G401 (cell line): ENCODE measurements around the gene KLF3. TPM values are rescaled to one million over a fixed set of nuclear protein-coding genes. Genes with fewer than 3 reads are reported as not detected.

Source experiments
- DNase-seq: peaks from one replicate; pipeline ENCODE4 v3.0.0-alpha.2; 2015; ENCODE audit warnings: low spot score
- in situ Hi-C: cut with HindIII; loops from 2 replicates; pipeline ENCODE4 v1.10.0; 2016; ENCODE audit warnings: low sequenced_read_pairs, mixed read lengths
- total RNA-seq: library from RNA; depleted of rRNA; stranded (reverse); fragments of >200 nt; shearing (Covaris generic); gene quantifications from 2 replicates; pipeline ENCODE4 v1.2.3, GENCODE V29; 2014

The KLF3 gene
- total RNA-seq, 1 experiment from 2014 or later = 5.1 TPM

GRCh38 chr4:38647101-38647819 lies 16.7 kb upstream of the KLF3 start:
- in situ Hi-C loops = no loop called here
- no peak for DNase-seq

GRCh38 chr4:38650133-38650532 lies 13.9 kb upstream of the KLF3 start:
- no peak for DNase-seq
- in situ Hi-C loops = no loop called here

- in situ Hi-C loops = no loop called here
Observed at GRCh38 chr4:38654273-38654672, 9.7 kb upstream of the KLF3 start.

GRCh38 chr4:38656111-38656510 lies 7.9 kb upstream of the KLF3 start:
- in situ Hi-C loops = no loop called here
- DNase-seq = no peak

More at GRCh38 chr4:38654273-38654672, 9.7 kb upstream of the KLF3 start:
- DNase-seq = no peak

- in situ Hi-C loops = no loop called here
Observed at GRCh38 chr4:38659346-38659745, 4.7 kb upstream of the KLF3 start.

GRCh38 chr4:38660838-38661237 lies 3.2 kb upstream of the KLF3 start:
- no peak for DNase-seq
- in situ Hi-C loops = loop anchor here (10.0 kb wide), 1 partner anchor 76 kb away; no protein-coding TSS in a partner anchor

More at GRCh38 chr4:38659346-38659745, 4.7 kb upstream of the KLF3 start:
- no peak for DNase-seq

GRCh38 chr4:38661371-38661770 lies 2.6 kb upstream of the KLF3 start:
- DNase-seq = no peak
- in situ Hi-C loops = loop anchor here (10.0 kb wide), 1 partner anchor 77 kb away; no protein-coding TSS in a partner anchor

DNA sequence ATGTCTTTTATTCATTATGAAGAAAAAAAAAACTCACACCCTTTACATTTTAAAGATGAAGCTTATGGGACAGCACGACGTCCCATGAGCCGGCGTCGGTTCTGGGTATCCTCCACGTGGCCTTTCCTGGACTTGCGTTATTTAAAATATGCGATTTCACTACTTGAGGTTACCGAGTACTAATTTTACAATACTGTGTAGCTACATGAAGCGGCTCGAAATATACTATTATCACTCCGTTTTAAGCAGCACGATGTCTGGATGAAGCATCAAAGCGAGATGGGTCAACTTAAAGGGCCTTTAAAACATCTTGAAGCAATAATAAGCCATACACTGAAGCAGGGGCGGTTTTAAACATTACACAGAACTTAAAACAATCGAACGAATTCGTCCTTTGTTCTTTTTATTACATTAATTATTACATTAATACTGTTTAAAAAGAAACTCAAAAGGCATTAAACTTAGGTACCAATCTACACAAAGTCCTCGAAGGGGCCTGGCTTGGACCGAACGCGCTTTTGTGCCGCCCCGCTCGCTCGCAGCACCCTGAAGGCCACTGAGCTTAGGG lies 1.4 kb upstream of the KLF3 start:
- DNase-seq = no peak
- in situ Hi-C loops = loop anchor here (10.0 kb wide), 1 partner anchor 78 kb away; no protein-coding TSS in a partner anchor

- peak; percentile 47 for DNase-seq
- in situ Hi-C loops = loop anchor here (10.0 kb wide), 1 partner anchor 78 kb away; no protein-coding TSS in a partner anchor
Observed at GRCh38 chr4:38663090-38663800, 754 bp upstream of the KLF3 start.

GRCh38 chr4:38664706-38665401 lies 855 bp downstream of the KLF3 start:
- in situ Hi-C loops = loop anchor here (10.0 kb wide), 1 partner anchor 80 kb away; no protein-coding TSS in a partner anchor
- peak; percentile 75 for DNase-seq

DNA sequence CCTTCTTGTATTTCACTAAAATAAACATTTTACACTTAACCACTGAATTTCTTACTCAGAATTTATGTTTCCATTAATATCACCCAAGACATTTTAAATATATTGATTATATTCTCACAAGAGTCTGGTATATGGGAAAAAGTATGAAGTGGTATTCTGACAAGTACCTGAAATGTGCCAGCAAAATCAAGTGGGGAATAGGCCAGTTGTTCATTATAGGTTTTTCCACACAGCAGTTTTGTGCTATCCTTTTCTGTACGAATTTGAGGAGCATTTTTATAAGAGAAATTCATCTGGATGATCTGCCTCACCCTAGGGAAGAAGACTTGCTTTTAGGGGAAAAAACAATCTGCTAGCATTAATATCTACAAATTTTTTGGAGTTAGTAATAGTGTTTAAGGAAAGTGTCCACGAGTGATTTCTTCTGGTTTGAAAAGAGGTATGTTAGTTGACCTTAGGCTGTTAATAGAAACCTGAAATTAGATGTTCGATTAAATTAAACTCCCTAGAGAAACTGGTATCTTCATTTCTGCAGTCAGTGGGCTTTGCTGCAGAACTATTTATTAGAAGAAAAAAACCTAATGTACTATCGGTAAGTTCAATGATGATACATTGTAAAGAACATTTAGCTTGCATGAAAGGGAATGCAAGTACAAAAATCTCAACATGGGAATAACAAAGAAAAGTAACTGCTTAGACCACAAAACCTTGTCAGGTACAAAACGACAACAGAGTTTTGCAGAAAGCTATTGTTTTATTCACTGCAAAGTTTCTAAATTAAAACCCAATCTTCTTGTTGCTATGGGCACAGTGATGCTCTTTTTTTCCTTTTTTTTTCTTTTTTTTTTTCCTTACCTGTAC lies 1.8 kb downstream of the KLF3 start:
- in situ Hi-C loops = loop anchor here (10.0 kb wide), 1 partner anchor 81 kb away; no protein-coding TSS in a partner anchor
- peak; percentile 38 for DNase-seq

- in situ Hi-C loops = loop anchor here (10.0 kb wide), 1 partner anchor 82 kb away; no protein-coding TSS in a partner anchor
- DNase-seq = no peak
Observed at GRCh38 chr4:38666766-38667084, 2.7 kb downstream of the KLF3 start.

DNA sequence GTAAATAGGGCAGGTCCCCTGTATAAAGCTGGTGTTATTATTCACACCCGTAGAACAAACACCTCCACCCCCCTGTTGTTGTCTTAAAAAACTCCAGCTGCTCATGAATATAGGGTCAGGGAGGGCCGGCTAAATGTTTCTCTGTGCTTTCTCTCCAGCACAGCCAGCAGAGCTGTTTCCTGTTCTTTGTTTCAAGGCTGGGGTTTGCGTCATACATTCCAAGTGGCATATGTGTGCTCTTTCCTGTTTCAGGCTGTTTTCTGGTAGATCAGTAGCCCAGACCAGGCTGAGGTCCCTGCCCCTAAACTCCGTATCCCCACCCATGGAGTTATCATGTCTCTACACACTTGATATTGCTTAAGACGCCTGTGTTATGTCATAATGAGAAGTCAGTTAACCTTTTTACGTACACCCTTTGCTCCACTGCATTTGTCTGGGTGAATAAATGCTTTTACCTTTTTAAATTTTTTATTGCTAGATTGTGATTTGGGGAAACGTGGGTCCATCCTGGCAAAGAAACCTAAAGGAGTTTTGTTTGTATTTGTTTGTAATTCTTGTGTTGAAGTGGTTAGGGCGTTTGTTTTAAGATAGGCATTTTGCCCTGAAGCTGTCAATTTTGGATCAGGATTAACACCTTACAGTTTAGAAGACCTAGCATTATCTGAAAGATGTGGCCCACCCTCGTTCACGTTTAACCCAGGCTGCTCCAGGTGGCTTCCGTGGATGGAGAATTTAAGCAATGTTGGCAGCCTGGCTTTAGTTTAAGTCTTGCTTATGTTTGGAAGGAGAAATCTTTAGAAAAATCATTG lies 3.3 kb downstream of the KLF3 start:
- in situ Hi-C loops = loop anchor here (10.0 kb wide), 1 partner anchor 82 kb away; no protein-coding TSS in a partner anchor
- DNase-seq = peak; percentile 76

GRCh38 chr4:38668203-38668971 lies 4.4 kb downstream of the KLF3 start:
- in situ Hi-C loops = loop anchor here (10.0 kb wide), 1 partner anchor 84 kb away; no protein-coding TSS in a partner anchor
- DNase-seq = no peak

GRCh38 chr4:38669208-38669607 lies 5.2 kb downstream of the KLF3 start:
- no peak for DNase-seq
- in situ Hi-C loops = loop anchor here (10.0 kb wide), 1 partner anchor 84 kb away; no protein-coding TSS in a partner anchor

DNA sequence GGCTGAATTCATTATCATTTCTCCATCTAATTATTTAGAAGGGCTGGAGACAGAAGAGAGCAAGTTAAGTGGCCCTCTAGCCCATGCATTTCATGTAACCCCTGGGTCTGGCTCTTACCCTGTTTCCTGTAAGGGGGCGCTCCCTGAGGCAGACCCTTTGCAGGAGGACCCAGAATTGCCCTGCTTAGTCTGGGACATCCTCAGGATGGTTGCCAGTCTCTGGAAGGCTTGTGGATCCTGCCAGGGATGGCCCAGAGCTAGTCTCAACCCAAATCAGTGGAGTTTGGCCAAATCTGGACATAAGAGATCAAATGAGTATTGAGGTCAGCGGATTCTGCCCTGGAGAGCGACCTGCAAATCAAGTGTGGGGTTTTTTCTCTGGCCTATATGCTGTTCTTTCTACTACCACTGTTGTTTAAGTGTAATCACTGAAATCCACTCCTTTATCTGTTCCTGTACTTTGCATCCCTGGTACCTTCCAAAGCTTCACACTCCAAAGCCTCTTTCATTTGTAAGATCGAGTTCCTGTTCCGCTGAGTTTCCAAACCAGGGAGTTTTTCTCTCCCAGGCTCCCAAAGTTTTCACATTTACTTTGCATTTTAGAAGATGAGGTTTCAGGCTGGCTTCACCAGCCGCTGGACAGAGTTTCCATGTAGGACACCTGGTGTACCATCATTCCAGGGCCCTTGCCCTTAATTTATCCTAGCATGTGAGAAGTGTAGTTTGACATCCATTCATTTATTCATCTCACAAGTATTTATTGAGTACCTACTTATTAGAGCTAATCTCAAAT lies 6.3 kb downstream of the KLF3 start:
- DNase-seq = no peak
- in situ Hi-C loops = no loop called here
